GM23338 (cell line): ENCODE measurements around the gene DDX5.

Experiments used
- CTCF ChIP-seq, 2 experiments: fragments of 200-600 bp in 1 of 2; sonication (generic) in 1 of 2; conservative IDR thresholded peaks; 2 replicates each; pipeline versions ENCODE4 v1.5.1 to v1.6.1; 2016 to 2017; ENCODE audit warnings: antibody characterized with exemption in 2 of 2, low read depth in 2 of 2, mild to moderate bottlenecking in 2 of 2, moderate library complexity in 1 of 2
- EZH2 ChIP-seq: fragments of 200-600 bp; sonication (generic); IDR thresholded peaks from one replicate; pipeline ENCODE4 v1.8.0; 2017; ENCODE audit warnings: antibody characterized with exemption, mild to moderate bottlenecking, low read depth; ENCODE audit not compliant: unreplicated experiment
- EZH2phosphoT487 ChIP-seq: fragments of 200-600 bp; sonication (generic); IDR thresholded peaks from one replicate; pipeline ENCODE4 v1.8.1; 2018; ENCODE audit warnings: antibody characterized with exemption; ENCODE audit not compliant: unreplicated experiment
- POLR2AphosphoS5 ChIP-seq: IDR thresholded peaks from 2 replicates; pipeline ENCODE4 v1.6.1; 2016; ENCODE audit warnings: antibody characterized with exemption, low read depth
- REST ChIP-seq: IDR thresholded peaks from one replicate; pipeline ENCODE4 v1.6.1; 2018; ENCODE audit warnings: antibody characterized with exemption; ENCODE audit not compliant: unreplicated experiment
- STAT1 ChIP-seq: IDR thresholded peaks from one replicate; pipeline ENCODE4 v1.6.1; 2016; ENCODE audit warnings: antibody characterized with exemption; ENCODE audit not compliant: unreplicated experiment

- TF ChIP-seq CTCF (conservative IDR thresholded peaks at IDR 0.05; ENCODE audit: low read depth in 2 of 2) (no peak), REST (no peak), POLR2AphosphoS5 (no peak), STAT1 (no peak), EZH2phosphoT487 (no peak), EZH2 (no peak)
Observed at GRCh38 chr17:64471440-64471839, 34.6 kb downstream of the DDX5 start.
